ENCODE measurements around the gene ACOT9.

The ACOT9 gene

GRCh38 chrX:23656091-23656490 is 87.0 kb downstream of the ACOT9 start:
- Histone ChIP-seq H4K20me1 (ENCODE audit: low read depth, low read length) (no peaks in the 10 kb centered on the region), H2AFZ (ENCODE audit: low read depth, low read length, severe bottlenecking) (no peak overlapping the region), H3K79me2 (ENCODE audit: insufficient read depth, low read length) (no peaks in the 10 kb centered on the region), H3K27me3 (ENCODE audit: low read length) (no peaks in the 10 kb centered on the region), H3K9me3 (ENCODE audit: insufficient read depth, low read length) (no peaks in the 10 kb centered on the region), H3F3A (ENCODE audit: insufficient read depth) (no peaks in the 10 kb centered on the region), H3K9me2 (replicated peaks; ENCODE audit: insufficient read depth, low read length) (no peaks in the 10 kb centered on the region), H3K36me3 (ENCODE audit: low read length) (no peaks in the 10 kb centered on the region), H3K9ac (ENCODE audit: low read length) (no peak overlapping the region), H3K27ac (ENCODE audit: low read depth, low read length) (no peak overlapping the region), H3K4me2 (ENCODE audit: low read depth, low read length, poor library complexity, severe bottlenecking) (no peak overlapping the region), H3K4me3 (ENCODE audit: insufficient read depth, low read length, poor library complexity, severe bottlenecking) (no peak overlapping the region)
- no peak for TF ChIP-seq EZH2phosphoT487 (conservative IDR thresholded peaks at IDR 0.05; ENCODE audit: low read length)
- no peak for TF ChIP-seq CTCF (IDR thresholded peaks at IDR 0.05; ENCODE audit: insufficient read depth, low read length, poor library complexity, severe bottlenecking)
